HG03139 (cell line): ENCODE results near the gene ETV3.
A peak's percentile ranks its signal among the peaks of the same experiment; 100 is the strongest.
"Not testable (repeated sequence)": the region's sequence is repeated elsewhere in the genome, so short reads cannot be mapped to it uniquely, and the experiment has no call there.

Experiments used
- ATAC-seq: cut with Tn5 transposase; IDR thresholded peaks from one replicate; pipeline ENCODE4 v1.9.1; 2021; ENCODE audit not compliant: unreplicated experiment

ETV3 gene

GRCh38 chr1:157113631-157114030 is 24.6 kb downstream of the ETV3 start:
- ATAC-seq, result no peak

GRCh38 chr1:157113106-157113505 is 25.1 kb downstream of the ETV3 start:
- no peak for ATAC-seq

- ATAC-seq, result no peak
Measured at GRCh38 chr1:157112186-157112867, 25.9 kb downstream of the ETV3 start.

GRCh38 chr1:157111396-157112165 is 26.6 kb downstream of the ETV3 start:
- ATAC-seq, result no peak

- no peak for ATAC-seq
Measured at GRCh38 chr1:157110686-157111085, 27.5 kb downstream of the ETV3 start.

GRCh38 chr1:157110003-157110402 is 28.2 kb downstream of the ETV3 start:
- ATAC-seq, result no peak

GRCh38 chr1:157108448-157108847 is 29.7 kb downstream of the ETV3 start:
- ATAC-seq, result no peak

GRCh38 chr1:157107702-157108101 is 30.5 kb downstream of the ETV3 start:
- ATAC-seq, result no peak

GRCh38 chr1:157106813-157107189 is 31.4 kb downstream of the ETV3 start:
- no peak for ATAC-seq

GRCh38 chr1:157105988-157106812 is 32.0 kb downstream of the ETV3 start:
- ATAC-seq, result peak; percentile 86

GRCh38 chr1:157105298-157105987 is 32.8 kb downstream of the ETV3 start:
- no peak for ATAC-seq

- no peak for ATAC-seq
Measured at GRCh38 chr1:157104598-157105293, 33.4 kb downstream of the ETV3 start.

GRCh38 chr1:157103268-157103667 is 34.9 kb downstream of the ETV3 start:
- no peak for ATAC-seq

GRCh38 chr1:157101149-157101548 is 37.0 kb downstream of the ETV3 start:
- no peak for ATAC-seq

GRCh38 chr1:157099633-157100009 is 38.6 kb downstream of the ETV3 start, which contains the start of gene ETV3L:
Gene ETV3L, minus strand, starts transcription at chr1:157099808. Its CDS starts 285 bp downstream, at chr1:157099523.
- no peak for ATAC-seq

GRCh38 chr1:157098987-157099632 is 39.1 kb downstream of the ETV3 start:
- ATAC-seq, result not testable (repeated sequence)

GRCh38 chr1:157098519-157098918 is 39.7 kb downstream of the ETV3 start:
- ATAC-seq, result no peak

GRCh38 chr1:157097692-157098091 is 40.5 kb downstream of the ETV3 start:
- ATAC-seq, result no peak

GRCh38 chr1:157096881-157097280 is 41.3 kb downstream of the ETV3 start:
- ATAC-seq, result no peak

- ATAC-seq, result no peak
Measured at GRCh38 chr1:157095551-157095950, 42.6 kb downstream of the ETV3 start.
